ENCODE results near the gene NLGN3. TPM values are rescaled to one million over a fixed set of nuclear protein-coding genes. Genes with fewer than 3 reads are reported as not detected.
A peak's percentile ranks its signal among the peaks of the same experiment; 100 is the strongest.

Gene NLGN3
- total RNA-seq, 1 experiment from 2014 or later: 0.65 TPM

DNA sequence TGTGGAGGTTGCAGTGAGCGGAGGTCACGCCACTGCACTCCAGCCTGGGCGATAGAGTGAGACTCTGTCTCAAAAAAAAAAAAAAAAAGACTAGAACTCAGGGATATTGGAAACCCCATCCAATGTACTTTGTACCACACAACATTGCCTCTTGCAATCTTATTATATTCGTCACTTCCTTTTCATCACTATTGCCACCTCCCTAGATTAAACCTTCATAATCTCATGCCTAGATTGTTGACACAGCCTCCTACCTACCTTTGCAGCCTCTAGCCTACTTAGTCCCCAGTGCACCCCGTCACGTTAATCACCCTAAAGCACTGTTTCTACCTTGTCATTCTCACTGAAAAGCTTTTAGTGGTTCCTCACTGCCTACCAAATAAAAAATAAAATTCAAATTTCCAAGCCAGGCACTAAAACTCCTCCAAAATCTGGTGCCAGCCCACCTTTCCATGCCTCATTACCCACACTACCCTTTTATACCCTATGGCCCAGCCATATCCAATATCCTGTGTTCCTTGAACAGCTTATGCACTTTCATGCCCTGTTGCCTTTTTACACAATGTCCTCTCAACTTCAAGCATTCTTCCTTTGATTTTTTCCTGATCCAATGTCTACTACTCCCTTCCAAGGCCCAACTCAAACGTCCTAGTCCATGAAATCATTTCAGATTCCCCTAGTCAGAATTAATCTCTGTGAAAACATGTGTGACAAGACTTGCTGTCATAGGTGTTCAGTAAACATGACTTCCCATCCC is 54.8 kb downstream of the NLGN3 start:
- POLR2A ChIA-PET (ENCODE audit: unreplicated experiment): no interaction called here
- no peak overlapping the region for H2AFZ ChIP-seq
- H3K4me2 ChIP-seq: no peak overlapping the region
- TF ChIP-seq EZH2 (IDR thresholded peaks at IDR 0.05; ENCODE audit: low read depth): no peak
- TF ChIP-seq, protein P1, sequence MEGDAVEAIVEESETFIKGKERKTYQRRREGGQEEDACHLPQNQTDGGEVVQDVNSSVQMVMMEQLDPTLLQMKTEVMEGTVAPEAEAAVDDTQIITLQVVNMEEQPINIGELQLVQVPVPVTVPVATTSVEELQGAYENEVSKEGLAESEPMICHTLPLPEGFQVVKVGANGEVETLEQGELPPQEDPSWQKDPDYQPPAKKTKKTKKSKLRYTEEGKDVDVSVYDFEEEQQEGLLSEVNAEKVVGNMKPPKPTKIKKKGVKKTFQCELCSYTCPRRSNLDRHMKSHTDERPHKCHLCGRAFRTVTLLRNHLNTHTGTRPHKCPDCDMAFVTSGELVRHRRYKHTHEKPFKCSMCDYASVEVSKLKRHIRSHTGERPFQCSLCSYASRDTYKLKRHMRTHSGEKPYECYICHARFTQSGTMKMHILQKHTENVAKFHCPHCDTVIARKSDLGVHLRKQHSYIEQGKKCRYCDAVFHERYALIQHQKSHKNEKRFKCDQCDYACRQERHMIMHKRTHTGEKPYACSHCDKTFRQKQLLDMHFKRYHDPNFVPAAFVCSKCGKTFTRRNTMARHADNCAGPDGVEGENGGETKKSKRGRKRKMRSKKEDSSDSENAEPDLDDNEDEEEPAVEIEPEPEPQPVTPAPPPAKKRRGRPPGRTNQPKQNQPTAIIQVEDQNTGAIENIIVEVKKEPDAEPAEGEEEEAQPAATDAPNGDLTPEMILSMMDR (conservative IDR thresholded peaks at IDR 0.05): no peak
- intact Hi-C loops (cut with micrococcal nuclease; ENCODE audit: unreplicated experiment): no loop called here
- no peak for DNase-seq
- H3F3A ChIP-seq (ENCODE audit: insufficient read depth, low read depth): no peaks in the 10 kb centered on the region
- H3K9me3 ChIP-seq (ENCODE audit: insufficient read depth, low read depth): no peaks in the 10 kb centered on the region
- no TSS peak for BruUV-seq (replicated peaks)
- no peaks in the 10 kb centered on the region for H3K36me3 ChIP-seq (ENCODE audit: low read depth)
- no peak overlapping the region for H3K4me3 ChIP-seq
- no peaks in the 10 kb centered on the region for H3K79me2 ChIP-seq (ENCODE audit: low read depth)
- no peaks in the 10 kb centered on the region for H3K27me3 ChIP-seq (ENCODE audit: insufficient read depth, low read depth)
- H3K4me1 ChIP-seq (replicated peaks; ENCODE audit: insufficient read depth): no peaks in the 10 kb centered on the region
- H3K27ac ChIP-seq: no peak overlapping the region
- no peaks in the 10 kb centered on the region for H4K20me1 ChIP-seq (ENCODE audit: insufficient read depth)
- CTCF ChIA-PET: no interaction called here
- H3K9me2 ChIP-seq (ENCODE audit: insufficient read depth): no peaks in the 10 kb centered on the region

DNA sequence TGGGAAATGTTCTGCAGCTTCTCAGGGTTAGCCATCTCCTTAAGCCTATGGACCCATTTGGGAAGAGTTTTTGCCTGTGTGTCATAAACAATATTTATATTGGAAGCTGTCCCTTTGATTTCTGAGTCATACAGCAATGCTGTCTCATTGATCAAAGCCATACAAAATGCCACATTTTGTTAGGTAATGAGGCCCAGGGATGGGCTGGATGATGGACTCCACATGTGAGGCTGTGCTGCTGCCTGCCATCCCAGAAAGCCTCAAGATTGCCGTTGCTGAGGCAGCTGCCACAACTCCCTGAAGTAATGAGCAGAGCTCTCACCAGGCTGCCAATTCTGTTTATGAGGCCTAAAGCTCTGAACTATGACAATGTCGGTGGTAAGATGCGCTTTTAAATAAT is 66.2 kb downstream of the NLGN3 start:
- H3F3A ChIP-seq (ENCODE audit: insufficient read depth, low read depth): no peaks in the 10 kb centered on the region
- peaks cover 9% of the 10 kb centered on the region for H3K4me1 ChIP-seq (replicated peaks; ENCODE audit: insufficient read depth)
- no peak for DNase-seq
- no peak overlapping the region for H2AFZ ChIP-seq
- H3K27me3 ChIP-seq (ENCODE audit: insufficient read depth, low read depth): no peaks in the 10 kb centered on the region
- intact Hi-C loops (cut with micrococcal nuclease; ENCODE audit: unreplicated experiment): no loop called here
- no TSS peak for BruUV-seq (replicated peaks)
- ChIA-PET CTCF (no interaction called here), POLR2A (ENCODE audit: unreplicated experiment) (no interaction called here)
- no peak overlapping the region for H3K27ac ChIP-seq
- TF ChIP-seq EZH2 (IDR thresholded peaks at IDR 0.05; ENCODE audit: low read depth): no peak
- TF ChIP-seq, protein P1 (conservative IDR thresholded peaks at IDR 0.05): no peak
- no peaks in the 10 kb centered on the region for H3K9me3 ChIP-seq (ENCODE audit: insufficient read depth, low read depth)
- no peaks in the 10 kb centered on the region for H3K9me2 ChIP-seq (ENCODE audit: insufficient read depth)
- no peaks in the 10 kb centered on the region for H3K79me2 ChIP-seq (ENCODE audit: low read depth)
- no peak overlapping the region for H3K4me3 ChIP-seq
- no peaks in the 10 kb centered on the region for H4K20me1 ChIP-seq (ENCODE audit: insufficient read depth)
- H3K4me2 ChIP-seq: no peak overlapping the region
- H3K36me3 ChIP-seq (ENCODE audit: low read depth): no peaks in the 10 kb centered on the region

DNA sequence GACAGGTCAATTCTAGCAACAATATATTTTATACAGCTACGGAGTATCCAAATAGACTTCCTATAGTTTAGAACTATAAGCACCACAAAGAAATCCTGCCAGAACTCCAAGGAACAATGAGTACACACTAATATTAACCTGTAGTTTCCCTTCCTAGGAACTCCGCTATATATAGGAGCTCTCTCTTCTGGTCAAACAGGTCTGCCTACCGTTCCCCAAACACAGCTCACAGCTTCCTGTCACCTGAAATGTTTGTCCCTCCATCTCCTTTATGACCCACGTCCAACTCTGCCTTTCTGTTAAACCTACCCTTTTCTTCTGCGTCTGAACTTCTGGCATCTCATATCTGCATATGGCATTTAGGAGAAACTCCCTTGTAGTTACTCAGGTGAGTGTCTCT is 67.9 kb downstream of the NLGN3 start:
- DNase-seq: no peak
- no peaks in the 10 kb centered on the region for H3K9me3 ChIP-seq (ENCODE audit: insufficient read depth, low read depth)
- POLR2A ChIA-PET (ENCODE audit: unreplicated experiment): no interaction called here
- no peak overlapping the region for H3K27ac ChIP-seq
- H2AFZ ChIP-seq: no peak overlapping the region
- TF ChIP-seq EZH2 (IDR thresholded peaks at IDR 0.05; ENCODE audit: low read depth): no peak
- TF ChIP-seq, protein P1 (conservative IDR thresholded peaks at IDR 0.05): no peak
- no peaks in the 10 kb centered on the region for H3K9me2 ChIP-seq (ENCODE audit: insufficient read depth)
- H4K20me1 ChIP-seq (ENCODE audit: insufficient read depth): no peaks in the 10 kb centered on the region
- H3K36me3 ChIP-seq (ENCODE audit: low read depth): no peaks in the 10 kb centered on the region
- H3K79me2 ChIP-seq (ENCODE audit: low read depth): no peaks in the 10 kb centered on the region
- CTCF ChIA-PET: no interaction called here
- H3K27me3 ChIP-seq (ENCODE audit: insufficient read depth, low read depth): no peaks in the 10 kb centered on the region
- H3K4me3 ChIP-seq: no peak overlapping the region
- H3F3A ChIP-seq (ENCODE audit: insufficient read depth, low read depth): no peaks in the 10 kb centered on the region
- H3K4me1 ChIP-seq (replicated peaks; ENCODE audit: insufficient read depth): peaks cover 9% of the 10 kb centered on the region
- H3K4me2 ChIP-seq: peak overlapping the region; percentile 54
- intact Hi-C loops (cut with micrococcal nuclease; ENCODE audit: unreplicated experiment): no loop called here
- no TSS peak for BruUV-seq (replicated peaks)
